ES-I3 (cell line): ENCODE results near the gene GSPT1.
"Not testable (repeated sequence)": the region's sequence is repeated elsewhere in the genome, so short reads cannot be mapped to it uniquely, and the experiment has no call there.

Experiments
- H3K36me3 ChIP-seq: 2 replicates; pipeline ENCODE4 v1.6.1; 2013; ENCODE audit warnings: mild to moderate bottlenecking, low read length, control low read depth, moderate library complexity; ENCODE audit not compliant: insufficient read depth
- H3K4me1 ChIP-seq: 2 replicates; pipeline ENCODE4 v1.6.1; 2013; ENCODE audit warnings: mild to moderate bottlenecking, control low read depth, low read length; ENCODE audit not compliant: insufficient read depth
- H3K9ac ChIP-seq: 2 replicates; pipeline ENCODE4 v1.6.1; 2013; ENCODE audit warnings: low read depth, mild to moderate bottlenecking, low read length, moderate library complexity
- H3K9me3 ChIP-seq: 2 replicates; pipeline ENCODE4 v1.6.1; 2013; ENCODE audit warnings: mild to moderate bottlenecking, low read length, moderate library complexity; ENCODE audit not compliant: control insufficient read depth, insufficient read depth

The GSPT1 gene

DNA sequence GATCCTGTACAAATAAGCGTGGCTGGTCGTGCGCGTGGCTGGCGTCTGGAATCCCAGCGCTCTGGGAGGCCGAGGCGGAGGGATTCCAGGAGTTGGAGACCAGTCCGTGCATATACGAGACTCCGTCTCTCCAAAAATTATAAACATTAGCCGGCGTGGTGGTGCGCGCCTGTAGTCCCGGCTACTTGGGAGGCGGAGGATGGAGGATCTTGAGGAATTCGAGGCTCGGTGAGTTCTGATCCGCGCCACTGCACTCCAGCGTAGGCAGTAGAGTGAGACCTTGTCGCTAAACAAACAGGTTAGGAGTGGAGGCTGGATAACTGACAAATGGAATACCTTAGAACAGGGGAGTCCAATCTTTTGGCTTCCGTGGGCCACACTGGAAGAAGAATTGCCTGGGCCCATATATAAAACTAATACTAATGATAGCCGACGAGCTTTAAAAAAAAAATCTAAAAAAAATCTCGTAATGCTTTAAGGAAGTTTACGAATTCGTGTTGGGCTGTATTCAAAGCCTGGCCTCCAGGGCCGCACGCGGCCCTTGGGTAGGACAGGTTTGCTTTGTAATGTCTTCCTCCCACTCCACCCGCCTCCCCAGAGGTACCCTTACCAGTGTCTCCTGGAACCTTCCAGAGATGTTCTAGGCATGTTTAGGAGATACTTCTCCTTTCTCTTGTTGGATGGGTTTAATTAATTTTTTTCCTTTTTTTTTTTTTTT is 63.5 kb downstream of the GSPT1 start:
- H3K9ac ChIP-seq = peak overlapping the region; percentile 90

DNA sequence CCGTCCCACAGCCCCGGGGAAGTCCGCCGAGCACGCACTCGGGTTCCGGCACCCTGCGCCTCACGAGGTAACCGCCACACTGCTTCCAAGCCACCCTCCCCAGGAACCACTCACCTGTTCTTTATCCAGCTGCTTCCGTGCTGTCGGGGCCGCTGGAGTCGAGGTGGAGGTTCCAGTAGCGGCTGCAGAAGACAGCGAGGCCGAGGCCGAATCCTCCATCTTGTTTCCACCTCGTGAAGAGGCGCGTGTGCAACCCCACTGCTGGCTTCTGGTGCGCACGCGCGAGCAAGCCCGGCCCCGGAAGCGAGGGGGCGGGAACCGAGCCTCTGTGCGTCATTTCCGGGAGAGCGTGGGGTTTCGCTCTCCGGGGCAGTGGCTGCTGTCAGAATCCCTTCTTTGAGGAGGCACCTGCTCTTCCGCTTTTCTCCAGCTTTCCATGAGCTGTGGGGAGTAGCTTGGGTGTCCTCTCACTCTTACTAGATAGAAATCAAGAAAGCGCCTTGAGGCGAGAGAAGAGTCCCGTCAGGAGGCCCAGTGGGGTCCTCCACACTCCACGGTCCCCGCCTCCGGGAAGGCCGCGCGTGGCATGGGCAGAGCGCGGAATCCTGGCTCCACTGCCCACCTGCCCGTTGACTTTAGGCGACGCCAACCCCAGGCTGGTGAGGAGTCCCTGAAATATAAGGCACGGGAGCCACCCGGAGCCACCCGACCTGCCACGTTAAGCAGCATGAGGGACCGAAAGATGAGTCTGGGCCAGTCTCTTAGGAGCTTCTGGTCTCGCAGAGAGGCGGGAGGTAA is 64.3 kb downstream of the GSPT1 start, which contains the start of gene RSL1D1:
RSL1D1 (minus strand) TSS at position 249 of the 798 bp plus-strand sequence; CDS start at position 219, 30 bp downstream.
- H3K36me3 ChIP-seq = peaks cover 13% of the 10 kb centered on the region
- H3K9me3 ChIP-seq = no peaks in the 10 kb centered on the region
- no peaks in the 10 kb centered on the region for H3K4me1 ChIP-seq
- peak within 1 kb of the TSS; percentile 90 for H3K9ac ChIP-seq

More for the DNA sequence above, 63.5 kb downstream of the GSPT1 start:
- H3K4me1 ChIP-seq = no peaks in the 10 kb centered on the region
- no peaks in the 10 kb centered on the region for H3K9me3 ChIP-seq
- H3K36me3 ChIP-seq = peaks cover 9% of the 10 kb centered on the region; the same call in 1 of the 2 replicates

DNA sequence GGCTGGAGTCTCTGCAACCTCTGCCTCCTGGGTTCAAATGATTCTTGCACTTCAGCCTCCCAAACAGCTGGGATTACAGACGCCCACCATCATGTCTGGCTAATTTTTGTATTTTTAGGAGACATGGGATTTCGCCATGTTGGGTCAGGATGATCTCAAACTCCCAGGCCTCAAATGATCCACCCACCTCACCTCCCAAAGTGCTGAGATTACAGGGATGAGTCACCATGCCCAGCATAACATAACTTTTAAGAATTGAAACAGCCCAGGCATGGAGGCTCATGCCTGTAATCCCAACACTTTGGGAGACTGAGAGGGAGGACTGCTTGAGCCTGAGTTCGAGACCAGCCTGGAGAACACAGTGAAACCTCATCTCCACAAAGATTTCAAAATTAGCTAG is 66.9 kb downstream of the GSPT1 start:
- H3K36me3 ChIP-seq = peaks cover 36% of the 10 kb centered on the region
- H3K9me3 ChIP-seq = no peaks in the 10 kb centered on the region
- H3K9ac ChIP-seq = no peak overlapping the region
- no peaks in the 10 kb centered on the region for H3K4me1 ChIP-seq

DNA sequence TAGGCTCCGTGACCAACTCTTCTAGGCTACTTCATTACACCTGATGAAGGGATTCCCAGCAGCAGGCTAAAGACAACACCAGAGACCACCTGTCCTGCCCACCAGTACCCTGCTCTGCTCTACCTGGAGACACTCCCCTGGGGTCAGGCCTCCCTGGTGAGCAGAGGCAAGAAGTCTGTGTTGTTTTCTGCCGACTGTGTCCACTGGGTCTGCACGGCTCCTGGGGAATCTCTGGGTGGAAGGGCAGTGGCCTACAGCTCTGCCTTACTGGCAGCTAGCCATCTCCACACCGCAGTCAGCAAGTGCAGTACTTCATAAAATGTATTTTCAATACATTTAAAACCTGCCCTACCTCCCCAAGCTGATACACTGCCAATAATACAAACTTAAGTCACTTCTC is 71.3 kb downstream of the GSPT1 start:
- peaks cover 69% of the 10 kb centered on the region for H3K36me3 ChIP-seq
- H3K9me3 ChIP-seq = no peaks in the 10 kb centered on the region
- H3K9ac ChIP-seq = no peak overlapping the region
- no peaks in the 10 kb centered on the region for H3K4me1 ChIP-seq

DNA sequence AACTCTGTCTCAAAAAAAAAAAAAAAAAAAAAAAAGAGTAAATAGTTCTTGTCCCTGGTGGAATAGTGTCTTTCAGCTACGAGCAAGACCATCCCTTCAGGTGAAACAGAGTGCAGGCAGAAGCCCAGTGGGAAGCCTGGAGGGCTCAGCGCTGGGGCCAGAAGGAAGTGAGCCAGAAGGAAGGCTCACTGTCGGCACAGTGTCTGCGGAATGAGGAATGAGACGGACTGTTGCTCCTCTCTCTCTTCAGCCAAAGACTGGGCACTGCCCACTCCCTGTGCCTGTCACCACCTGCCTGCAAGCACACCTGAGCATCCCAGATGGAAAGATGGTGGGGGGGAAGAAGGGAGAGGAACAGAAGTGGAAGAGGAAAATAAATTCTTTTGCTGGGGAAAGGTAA is 71.9 kb downstream of the GSPT1 start:
- H3K36me3 ChIP-seq = peaks cover 69% of the 10 kb centered on the region
- H3K4me1 ChIP-seq = no peaks in the 10 kb centered on the region
- no peak overlapping the region for H3K9ac ChIP-seq
- no peaks in the 10 kb centered on the region for H3K9me3 ChIP-seq

DNA sequence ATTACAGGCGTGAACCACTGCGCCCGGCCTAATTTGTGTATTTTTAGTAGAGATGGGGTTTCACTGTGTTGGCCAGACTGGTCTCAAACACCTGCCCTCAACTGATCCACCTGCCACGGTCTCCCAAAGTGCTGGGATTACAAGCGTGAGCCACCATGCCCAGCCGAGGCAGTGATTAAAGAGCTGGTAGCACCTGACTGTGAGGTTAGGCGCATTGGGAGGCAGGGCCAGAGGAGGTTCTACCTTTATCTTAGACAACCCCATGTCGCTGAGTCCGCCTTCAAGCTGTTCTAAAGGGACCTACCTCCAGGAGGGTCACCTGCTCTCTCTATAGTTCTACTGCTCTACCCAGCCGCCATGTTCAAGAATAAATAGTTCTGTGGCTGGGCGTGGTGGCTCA is 72.5 kb downstream of the GSPT1 start:
- peaks cover 70% of the 10 kb centered on the region for H3K36me3 ChIP-seq
- no peak overlapping the region for H3K9ac ChIP-seq
- H3K9me3 ChIP-seq = no peaks in the 10 kb centered on the region
- H3K4me1 ChIP-seq = no peaks in the 10 kb centered on the region

DNA sequence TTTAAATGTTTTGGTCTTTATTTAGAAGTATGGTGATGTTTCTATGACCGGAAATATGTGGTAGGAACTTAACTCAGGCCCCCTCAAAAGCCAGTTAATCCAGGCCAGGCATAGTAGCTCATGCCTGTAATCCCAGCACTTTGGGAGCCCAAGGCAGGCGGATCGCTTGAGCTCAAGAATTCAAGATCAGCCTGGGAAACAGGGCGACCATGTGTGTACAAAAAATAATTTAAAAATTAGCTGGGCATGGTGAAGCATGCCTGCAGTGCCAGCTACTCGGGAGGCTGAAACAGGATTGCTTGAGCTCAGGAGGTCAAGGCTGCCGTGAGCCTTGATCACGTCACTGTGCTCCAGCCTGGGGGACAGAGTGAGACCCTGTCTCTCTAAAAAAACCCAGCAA is 74.7 kb downstream of the GSPT1 start:
- peaks cover 13% of the 10 kb centered on the region for H3K4me1 ChIP-seq
- H3K9ac ChIP-seq = no peak overlapping the region
- H3K9me3 ChIP-seq = no peaks in the 10 kb centered on the region
- peaks cover 76% of the 10 kb centered on the region for H3K36me3 ChIP-seq

DNA sequence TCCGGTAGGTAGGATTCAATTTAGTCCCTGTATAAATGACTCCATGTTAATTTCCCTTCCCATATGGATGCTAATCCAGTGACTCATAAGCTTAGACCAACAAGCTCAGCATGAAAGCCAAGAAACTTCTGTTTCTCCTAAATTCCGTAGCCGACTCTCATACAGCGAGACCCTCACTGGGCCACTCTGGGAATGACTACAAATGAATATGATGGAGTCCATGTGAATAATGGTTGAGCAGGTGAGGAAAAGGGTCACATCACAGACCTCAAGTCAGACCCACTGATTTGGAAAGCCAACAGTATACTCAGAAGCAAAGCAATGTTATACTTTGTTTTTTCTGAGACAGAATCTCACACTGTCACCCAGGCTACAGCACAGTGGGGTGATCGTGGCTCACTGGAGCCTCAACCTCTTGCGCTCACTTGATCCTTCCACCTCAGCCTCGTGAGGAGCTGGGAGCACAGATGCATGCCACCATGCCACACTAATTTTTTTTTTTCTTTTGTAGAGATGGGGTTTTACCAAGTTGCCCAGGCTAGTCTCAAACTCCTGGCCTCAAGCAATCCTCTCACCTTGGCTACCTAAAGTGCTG is 79.0 kb downstream of the GSPT1 start:
- Histone ChIP-seq H3K4me1 (peaks cover 16% of the 10 kb centered on the region), H3K9ac (no peak overlapping the region), H3K36me3 (peaks cover 46% of the 10 kb centered on the region), H3K9me3 (no peaks in the 10 kb centered on the region)

DNA sequence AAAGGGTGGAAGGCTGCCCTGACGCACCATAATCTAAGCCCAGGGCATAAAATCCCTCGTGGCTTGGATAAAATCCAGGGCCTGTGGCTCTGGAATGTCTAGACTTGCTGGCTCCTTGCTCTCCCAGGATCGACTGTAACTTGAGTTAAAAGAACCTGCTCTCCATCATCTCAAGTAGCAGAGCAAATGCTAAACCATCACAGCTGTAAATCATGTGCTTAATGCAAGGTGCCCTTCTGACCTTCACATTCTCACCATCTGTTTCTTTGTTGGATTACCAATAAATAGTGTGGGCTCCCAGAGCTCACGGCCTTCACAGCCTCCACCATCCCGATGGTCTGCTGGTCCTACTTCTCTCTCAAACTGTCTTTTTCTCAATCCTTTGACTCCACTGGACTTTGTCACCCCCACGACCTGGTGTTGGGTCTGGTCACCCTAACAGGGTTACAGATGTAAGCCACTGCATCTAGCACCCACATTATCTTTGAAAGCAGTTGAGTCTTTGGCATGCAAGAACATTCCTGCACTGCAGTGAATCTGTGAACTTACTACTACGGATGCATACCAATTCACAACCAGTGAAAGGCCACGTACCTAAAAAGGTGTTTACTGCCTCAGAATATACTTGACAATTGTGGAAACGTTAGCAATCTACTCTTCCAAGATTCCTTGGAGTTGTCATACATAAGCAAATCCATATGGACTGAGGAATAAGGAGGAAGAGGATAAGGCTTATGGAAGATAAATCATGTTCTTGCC is 79.7 kb downstream of the GSPT1 start:
- Histone ChIP-seq H3K36me3 (peaks cover 39% of the 10 kb centered on the region), H3K9me3 (no peaks in the 10 kb centered on the region), H3K9ac (no peak overlapping the region), H3K4me1 (peaks cover 16% of the 10 kb centered on the region)

DNA sequence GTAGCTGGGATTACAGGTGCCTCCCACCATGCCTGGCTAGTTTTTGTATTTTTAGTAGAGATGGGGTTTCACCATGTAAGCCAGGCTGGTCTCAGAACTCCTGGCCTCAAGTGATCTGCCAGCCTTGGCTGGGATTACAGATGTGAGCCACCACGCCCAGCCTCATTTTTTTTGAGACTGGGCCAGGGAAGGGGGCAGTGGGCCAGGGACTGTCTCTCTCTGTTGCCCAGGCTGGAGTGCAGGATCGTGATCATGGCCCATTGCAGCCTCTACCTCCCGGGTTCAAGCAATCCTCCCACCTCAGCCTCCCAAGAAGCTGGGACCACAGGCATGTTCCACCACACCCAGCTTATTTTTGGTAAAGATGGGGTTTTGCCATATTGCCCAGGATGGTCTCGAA is 80.4 kb downstream of the GSPT1 start:
- Histone ChIP-seq H3K36me3 (peaks cover 31% of the 10 kb centered on the region), H3K9me3 (no peaks in the 10 kb centered on the region), H3K9ac (no peak overlapping the region), H3K4me1 (peaks cover 16% of the 10 kb centered on the region)

DNA sequence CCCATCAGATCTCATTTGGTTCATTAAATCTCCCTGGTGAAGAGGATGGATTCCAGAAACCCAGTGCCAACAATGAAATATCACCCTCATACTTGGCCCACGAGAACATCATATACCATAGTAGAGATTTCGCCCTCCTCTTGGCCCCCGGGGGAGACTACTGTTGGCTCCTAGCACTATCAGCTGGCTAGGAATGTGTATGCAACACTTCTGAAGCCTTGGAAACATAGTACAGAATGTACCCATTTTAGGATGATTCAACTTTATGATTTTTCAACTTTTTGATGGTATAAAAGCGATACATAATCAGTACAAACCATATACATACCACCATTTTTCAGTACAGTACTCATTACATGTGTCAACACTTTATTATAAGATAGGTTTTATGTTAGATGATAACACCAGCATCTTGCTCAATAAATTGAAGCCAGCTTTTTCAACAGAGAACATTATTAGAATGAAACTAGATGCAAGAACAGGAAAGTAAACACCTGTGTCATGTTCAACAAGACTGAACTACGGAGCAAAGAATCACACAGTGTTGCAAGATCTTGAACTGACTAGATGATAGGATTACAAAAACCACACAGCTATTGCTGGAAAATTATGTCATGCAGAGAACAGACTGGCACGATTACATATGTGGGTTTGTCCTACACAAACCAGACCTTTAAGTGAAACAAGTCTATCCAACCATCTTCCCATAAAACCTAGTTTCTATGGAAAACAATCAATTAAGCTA is 81.6 kb downstream of the GSPT1 start:
- H3K9ac ChIP-seq = no peak overlapping the region
- H3K4me1 ChIP-seq = peaks cover 16% of the 10 kb centered on the region
- peaks cover 20% of the 10 kb centered on the region for H3K36me3 ChIP-seq
- H3K9me3 ChIP-seq = no peaks in the 10 kb centered on the region

DNA sequence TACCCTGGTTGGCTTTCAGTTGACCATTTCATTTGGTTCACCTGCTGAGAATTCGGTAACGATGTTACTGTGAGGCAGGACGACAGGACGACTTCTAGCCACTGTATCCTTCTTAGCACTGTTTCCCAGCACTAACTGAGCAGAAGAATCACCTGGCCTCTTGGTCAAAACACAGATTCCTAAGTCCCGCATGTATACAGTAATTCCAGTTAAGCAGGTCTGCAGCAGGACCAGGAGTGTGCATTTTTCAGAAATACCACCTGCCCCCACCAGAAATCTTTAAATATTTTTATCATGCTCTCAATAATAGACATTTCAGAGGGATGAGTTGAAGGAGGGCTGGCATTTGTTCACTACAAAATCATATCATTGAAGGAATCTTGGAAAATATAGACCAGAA is 87.1 kb downstream of the GSPT1 start:
- Histone ChIP-seq H3K9me3 (no peaks in the 10 kb centered on the region), H3K9ac (no peak overlapping the region), H3K36me3 (no peaks in the 10 kb centered on the region), H3K4me1 (no peaks in the 10 kb centered on the region)

DNA sequence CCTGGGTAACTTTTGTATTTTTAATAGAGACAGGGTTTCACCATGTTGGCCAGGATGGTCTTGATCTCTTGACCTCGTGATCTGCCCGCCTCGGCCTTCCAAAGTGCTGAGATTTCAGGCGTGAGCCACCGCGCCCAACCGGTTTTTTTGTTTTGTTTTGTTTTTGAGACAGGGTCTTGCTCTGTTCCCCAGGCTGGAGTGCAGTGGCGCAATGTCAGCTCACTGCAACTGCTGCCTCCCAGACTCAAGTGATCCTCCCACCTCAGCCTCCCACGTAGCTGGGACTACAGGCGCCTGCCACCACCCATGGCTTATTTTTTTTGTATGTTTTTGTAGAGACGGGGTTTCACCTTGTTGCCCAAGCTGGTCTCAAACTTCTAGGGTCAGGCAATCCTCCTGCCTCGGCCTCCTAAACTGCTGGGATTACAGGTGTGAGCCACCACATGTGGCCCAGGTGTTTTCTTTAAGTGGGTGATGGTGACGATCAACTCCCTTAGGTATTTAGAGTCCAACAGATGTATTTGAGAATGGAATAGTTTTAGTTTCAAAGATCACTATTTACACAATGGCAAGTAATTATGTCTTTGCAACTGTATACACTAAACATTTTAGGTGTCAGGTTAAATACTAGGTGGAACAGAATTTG is 90.1 kb downstream of the GSPT1 start:
- H3K9ac ChIP-seq, H3K4me1 ChIP-seq, H3K9me3 ChIP-seq, H3K36me3 ChIP-seq: not testable (repeated sequence)
